GM12892 (cell line): Measurements from ENCODE around the gene TEX101.

Source experiments
- POLR2A ChIP-seq: IDR thresholded peaks from 2 replicates; pipeline ENCODE4 v1.6.1; 2011; ENCODE audit warnings: low read depth, low read length, control low read depth
- POLR2AphosphoS5 ChIP-seq: IDR thresholded peaks from 2 replicates; pipeline ENCODE4 v1.6.1; 2011; ENCODE audit warnings: low read depth, low read length, control low read depth
- TAF1 ChIP-seq: IDR thresholded peaks from 2 replicates; pipeline ENCODE4 v1.6.1; 2011; ENCODE audit warnings: low read depth, mild to moderate bottlenecking, control low read depth, low read length, borderline replicate concordance

GRCh38 chr19:43437712-43438111 lies 23.0 kb downstream of the TEX101 start:
- TF ChIP-seq TAF1 (no peak), POLR2AphosphoS5 (no peak), POLR2A (no peak)
